ENCODE measurements around the gene SLC35F5. TPM values are rescaled to one million over a fixed set of nuclear protein-coding genes. Genes with fewer than 3 reads are reported as not detected.
A peak's percentile ranks its signal among the peaks of the same experiment; 100 is the strongest.

The SLC35F5 gene
- total RNA-seq, 1 donor from 2014 or later, result 144 TPM

DNA sequence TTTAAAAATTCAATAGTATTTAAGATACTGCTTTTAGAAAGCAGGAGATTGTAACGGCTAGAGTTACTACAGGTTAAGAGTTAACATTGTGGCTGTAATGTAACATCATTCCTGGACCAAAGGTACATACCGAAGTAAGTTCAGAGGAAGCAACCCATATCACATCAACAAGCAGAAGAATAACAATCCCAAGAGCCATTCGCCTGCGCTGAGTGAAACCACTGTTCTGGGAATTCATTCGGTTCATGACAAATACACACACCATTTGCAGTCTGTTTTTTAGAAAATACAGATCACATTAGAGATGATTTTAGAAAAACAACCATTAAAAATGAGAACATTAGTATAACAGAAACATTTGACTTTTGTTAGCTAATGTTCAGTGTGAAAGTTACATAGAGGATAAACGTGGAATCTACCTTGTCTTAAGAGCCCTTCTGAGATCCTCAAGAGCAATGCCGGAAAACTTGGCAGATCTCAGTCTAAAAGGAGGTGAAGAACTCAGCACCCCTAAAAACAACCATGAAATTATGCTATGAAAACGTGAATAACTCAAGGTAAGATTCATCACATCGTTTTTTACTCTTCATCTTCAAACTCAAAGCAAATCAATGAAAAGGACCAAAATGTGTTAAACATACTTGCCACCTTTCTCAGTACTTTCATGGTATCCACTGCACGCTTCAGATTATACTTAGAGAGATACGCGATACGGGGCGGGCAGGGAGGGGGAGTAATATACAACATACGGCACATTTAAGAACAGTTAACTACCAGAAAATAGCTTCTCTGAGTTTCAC, 1.2 kb downstream of the SLC35F5 start:
- TF ChIP-seq, protein P1, sequence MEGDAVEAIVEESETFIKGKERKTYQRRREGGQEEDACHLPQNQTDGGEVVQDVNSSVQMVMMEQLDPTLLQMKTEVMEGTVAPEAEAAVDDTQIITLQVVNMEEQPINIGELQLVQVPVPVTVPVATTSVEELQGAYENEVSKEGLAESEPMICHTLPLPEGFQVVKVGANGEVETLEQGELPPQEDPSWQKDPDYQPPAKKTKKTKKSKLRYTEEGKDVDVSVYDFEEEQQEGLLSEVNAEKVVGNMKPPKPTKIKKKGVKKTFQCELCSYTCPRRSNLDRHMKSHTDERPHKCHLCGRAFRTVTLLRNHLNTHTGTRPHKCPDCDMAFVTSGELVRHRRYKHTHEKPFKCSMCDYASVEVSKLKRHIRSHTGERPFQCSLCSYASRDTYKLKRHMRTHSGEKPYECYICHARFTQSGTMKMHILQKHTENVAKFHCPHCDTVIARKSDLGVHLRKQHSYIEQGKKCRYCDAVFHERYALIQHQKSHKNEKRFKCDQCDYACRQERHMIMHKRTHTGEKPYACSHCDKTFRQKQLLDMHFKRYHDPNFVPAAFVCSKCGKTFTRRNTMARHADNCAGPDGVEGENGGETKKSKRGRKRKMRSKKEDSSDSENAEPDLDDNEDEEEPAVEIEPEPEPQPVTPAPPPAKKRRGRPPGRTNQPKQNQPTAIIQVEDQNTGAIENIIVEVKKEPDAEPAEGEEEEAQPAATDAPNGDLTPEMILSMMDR (IDR thresholded peaks at IDR 0.05), result no peak
- peak overlapping the region; percentile 99 for H3K4me3 Mint-ChIP-seq (ENCODE audit: unreplicated experiment)
- peak overlapping the region; percentile 82 for H3K27ac Mint-ChIP-seq (ENCODE audit: unreplicated experiment)
- DNase-seq (ENCODE audit: low spot score), result no peak
- H3K9me3 Mint-ChIP-seq (ENCODE audit: low read depth), result no peaks in the 10 kb centered on the region
- peaks cover 12% of the 10 kb centered on the region for H3K36me3 Mint-ChIP-seq (ENCODE audit: low read depth)
- H3K27me3 Mint-ChIP-seq (ENCODE audit: low read depth), result no peaks in the 10 kb centered on the region
- H3K4me1 Mint-ChIP-seq (ENCODE audit: low read depth), result peaks cover 64% of the 10 kb centered on the region

DNA sequence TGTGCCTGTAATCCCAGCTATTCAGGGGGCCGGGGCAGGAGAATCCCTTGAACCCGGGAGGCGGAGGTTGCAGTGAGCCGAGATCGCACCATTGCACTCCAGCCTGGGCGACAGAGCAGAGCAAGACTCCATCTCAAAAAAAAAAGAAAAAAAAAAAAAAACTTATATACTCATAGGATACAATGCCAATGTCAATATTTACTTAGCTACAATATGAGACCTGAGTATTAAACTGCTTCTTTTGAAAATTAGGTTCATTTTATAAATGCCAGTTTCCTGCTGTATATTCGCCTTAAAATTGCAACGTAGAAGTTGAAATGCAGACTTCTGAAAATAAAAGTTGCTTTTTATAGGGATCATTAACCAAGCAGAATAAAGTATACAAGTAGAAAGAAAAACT, 2.3 kb downstream of the SLC35F5 start:
- peak overlapping the region; percentile 65 for H3K27ac Mint-ChIP-seq (ENCODE audit: unreplicated experiment)
- TF ChIP-seq, protein P1 (IDR thresholded peaks at IDR 0.05), result no peak
- H3K4me1 Mint-ChIP-seq (ENCODE audit: low read depth), result peaks cover 59% of the 10 kb centered on the region
- H3K36me3 Mint-ChIP-seq (ENCODE audit: low read depth), result peaks cover 15% of the 10 kb centered on the region
- H3K27me3 Mint-ChIP-seq (ENCODE audit: low read depth), result no peaks in the 10 kb centered on the region
- no peak for DNase-seq (ENCODE audit: low spot score)
- peak overlapping the region; percentile 99 for H3K4me3 Mint-ChIP-seq (ENCODE audit: unreplicated experiment)
- no peaks in the 10 kb centered on the region for H3K9me3 Mint-ChIP-seq (ENCODE audit: low read depth)

GRCh38 chr2:113750385-113750784, 6.1 kb downstream of the SLC35F5 start:
- Mint-ChIP-seq H3K4me3 (ENCODE audit: unreplicated experiment) (no peak overlapping the region), H3K9me3 (ENCODE audit: low read depth) (no peaks in the 10 kb centered on the region), H3K27me3 (ENCODE audit: low read depth) (no peaks in the 10 kb centered on the region), H3K4me1 (ENCODE audit: low read depth) (peaks cover 39% of the 10 kb centered on the region), H3K36me3 (ENCODE audit: low read depth) (peaks cover 27% of the 10 kb centered on the region), H3K27ac (ENCODE audit: unreplicated experiment) (no peak overlapping the region)
- TF ChIP-seq, protein P1 (IDR thresholded peaks at IDR 0.05), result no peak
- DNase-seq (ENCODE audit: low spot score), result no peak

GRCh38 chr2:113741091-113741490, 15.4 kb downstream of the SLC35F5 start:
- H3K27ac Mint-ChIP-seq (ENCODE audit: unreplicated experiment), result no peak overlapping the region
- no peaks in the 10 kb centered on the region for H3K9me3 Mint-ChIP-seq (ENCODE audit: low read depth)
- no peak overlapping the region for H3K4me3 Mint-ChIP-seq (ENCODE audit: unreplicated experiment)
- H3K4me1 Mint-ChIP-seq (ENCODE audit: low read depth), result no peaks in the 10 kb centered on the region
- no peak for DNase-seq (ENCODE audit: low spot score)
- peaks cover 38% of the 10 kb centered on the region for H3K36me3 Mint-ChIP-seq (ENCODE audit: low read depth)
- no peaks in the 10 kb centered on the region for H3K27me3 Mint-ChIP-seq (ENCODE audit: low read depth)
- TF ChIP-seq, protein P1 (IDR thresholded peaks at IDR 0.05), result no peak

GRCh38 chr2:113739849-113740248, 16.6 kb downstream of the SLC35F5 start:
- H3K27ac Mint-ChIP-seq (ENCODE audit: unreplicated experiment), result no peak overlapping the region
- H3K4me1 Mint-ChIP-seq (ENCODE audit: low read depth), result no peaks in the 10 kb centered on the region
- H3K9me3 Mint-ChIP-seq (ENCODE audit: low read depth), result no peaks in the 10 kb centered on the region
- TF ChIP-seq, protein P1 (IDR thresholded peaks at IDR 0.05), result no peak
- DNase-seq (ENCODE audit: low spot score), result no peak
- H3K4me3 Mint-ChIP-seq (ENCODE audit: unreplicated experiment), result no peak overlapping the region
- peaks cover 34% of the 10 kb centered on the region for H3K36me3 Mint-ChIP-seq (ENCODE audit: low read depth)
- no peaks in the 10 kb centered on the region for H3K27me3 Mint-ChIP-seq (ENCODE audit: low read depth)
